K562 (cell line): ENCODE measurements around the gene ZNF12. TPM values are rescaled to one million over a fixed set of nuclear protein-coding genes. Genes with fewer than 3 reads are reported as not detected.

Experiments
- ATAC-seq: fragments of 200-7000 bp; cut with Tn5 transposase; 3 replicates; pipeline ENCODE4 v1.9.1; 2020; ENCODE audit warnings: moderate library complexity
- BruUV-seq: library from RNA; stranded (reverse); fragments of 400-500 nt; replicated peaks from 2 replicates; lab custom pipeline; 2021; lab: Mats Ljungman, UMichigan
- CTCF ChIA-PET: fragments of 300-600 bp; formaldehyde crosslinking; extraction: SDS; loops from one replicate; lab custom pipeline; 2021; ENCODE audit warnings: low intra/inter-chr PET ratio; lab: Yijun Ruan, JAX
- POLR2A ChIA-PET: fragments of 300-600, 350-650 bp; sonication (Branson Sonifier 250); formaldehyde crosslinking; extraction: SDS; loops from one replicate; lab custom pipeline; 2021; ENCODE audit warnings: antibody characterized with exemption, inconsistent platforms; lab: Yijun Ruan, JAX
- DNase-seq, 4 experiments: peaks; one replicate each; pipeline versions ENCODE4 v3.0.0 to v3.0.0-alpha.2; 2011 to 2018; ENCODE audit warnings: low spot score in 3 of 4, mixed read lengths in 3 of 4; ENCODE audit errors: extremely low read depth in 1 of 4
- FAIRE-seq: peaks from 2 replicates; lab custom pipeline; 2011; peaks lifted over from hg19 to GRCh38; lab: Jason Lieb, UNC
- H2AFZ ChIP-seq: 2 replicates; pipeline ENCODE4 v1.6.0; 2011; ENCODE audit warnings: low read depth, low read length, control low read depth, inconsistent platforms
- H3K27ac ChIP-seq: fragments of 200-600 bp; 3 replicates; pipeline ENCODE4 v1.8.0; 2011; ENCODE audit warnings: low read depth, mild to moderate bottlenecking, control low read depth, inconsistent platforms, low read length, moderate library complexity, mixed read lengths; ENCODE audit errors: extremely low read depth
- H3K27me3 ChIP-seq, 2 experiments: fragments of 300-600 bp in 1 of 2; 2 replicates in 1 of 2; 3 replicates in 1 of 2; pipeline versions ENCODE4 v1.6.0 to v1.8.0; 2011; ENCODE audit warnings: inconsistent platforms in 2 of 2, low read length in 2 of 2, mild to moderate bottlenecking in 1 of 2, mixed read lengths in 1 of 2, moderate library complexity in 1 of 2; ENCODE audit not compliant: control insufficient read depth in 2 of 2, insufficient read depth in 2 of 2
- H3K36me3 ChIP-seq: fragments of 300-600 bp; 3 replicates; pipeline ENCODE4 v1.8.0; 2011; ENCODE audit warnings: mild to moderate bottlenecking, low read length, inconsistent platforms; ENCODE audit not compliant: control insufficient read depth, insufficient read depth
- H3K4me1 ChIP-seq, 2 experiments: fragments of 200-600 bp in 1 of 2; replicated peaks in 1 of 2; 2 replicates in 1 of 2; 3 replicates in 1 of 2; pipeline versions ENCODE4 v1.5.1 to v1.8.0; 2011; ENCODE audit warnings: inconsistent platforms in 2 of 2, low read length in 2 of 2, mild to moderate bottlenecking in 1 of 2, mixed read lengths in 1 of 2, moderate library complexity in 1 of 2; ENCODE audit not compliant: control insufficient read depth in 2 of 2, insufficient read depth in 2 of 2
- H3K4me2 ChIP-seq: 2 replicates; pipeline ENCODE4 v1.6.1; 2011; ENCODE audit warnings: low read length, control low read depth, inconsistent platforms, mixed read lengths; ENCODE audit not compliant: insufficient read depth
- H3K4me3 ChIP-seq: fragments of 200-600 bp; sonication (generic), shearing (Covaris generic); 2 replicates; pipeline ENCODE4 v1.5.1; 2016; ENCODE audit warnings: control low read depth, inconsistent platforms
- H3K79me2 ChIP-seq: fragments of 200-600 bp; 3 replicates; pipeline ENCODE4 v1.8.0; 2011; ENCODE audit warnings: low read length, inconsistent platforms; ENCODE audit not compliant: control insufficient read depth, insufficient read depth
- H3K9ac ChIP-seq, 2 experiments: 2 replicates each; pipeline versions ENCODE4 v1.6.0 to v1.6.1; 2011; ENCODE audit warnings: low read depth in 2 of 2, low read length in 2 of 2, control low read depth in 1 of 2, inconsistent platforms in 1 of 2, mild to moderate bottlenecking in 1 of 2, mixed read lengths in 1 of 2; ENCODE audit not compliant: insufficient read depth in 1 of 2
- H3K9me1 ChIP-seq: one replicate; pipeline ENCODE4 v1.6.0; 2011; ENCODE audit warnings: inconsistent platforms, mild to moderate bottlenecking, low read length, moderate library complexity; ENCODE audit not compliant: control insufficient read depth, insufficient read depth
- H3K9me3 ChIP-seq: replicated peaks from 2 replicates; pipeline ENCODE4 v1.5.1; 2011; ENCODE audit warnings: low read depth, low read length, inconsistent platforms; ENCODE audit not compliant: control insufficient read depth, insufficient read depth
- H4K20me1 ChIP-seq: replicated peaks from 2 replicates; pipeline ENCODE4 v1.6.1; 2011; ENCODE audit warnings: low read length, inconsistent platforms, mixed read lengths; ENCODE audit not compliant: control insufficient read depth, insufficient read depth
- ASH1L ChIP-seq: fragments of 450-650 bp; IDR thresholded peaks from 2 replicates; pipeline ENCODE4 v1.6.1; 2018; ENCODE audit warnings: borderline replicate concordance, mild to moderate bottlenecking, low read depth; ENCODE audit not compliant: partially characterized antibody
- DMBX1 ChIP-seq: fragments of 250-450 bp; sonication (Bioruptor Pico); IDR thresholded peaks from 2 replicates; pipeline ENCODE4 v1.8.0; 2022; ENCODE audit warnings: inconsistent platforms, mild to moderate bottlenecking, moderate library complexity, borderline replicate concordance
- HCFC1 ChIP-seq: IDR thresholded peaks from 2 replicates; pipeline ENCODE4 v1.6.1; 2012; ENCODE audit warnings: low read depth, low read length, improper control_type of control experiment
- ZNF239 ChIP-seq: fragments of 250-450 bp; sonication (Bioruptor Pico); IDR thresholded peaks from 2 replicates; pipeline ENCODE4 v1.4.0; 2020; ENCODE audit warnings: mild to moderate bottlenecking
- ZNF347 ChIP-seq: fragments of 450-650 bp; formaldehyde crosslinking; IDR thresholded peaks from 2 replicates; pipeline ENCODE4 v1.4.0; 2020; ENCODE audit warnings: low read depth, mild to moderate bottlenecking, moderate library complexity
- ZNF41 ChIP-seq: fragments of 250-450 bp; sonication (Bioruptor Pico); conservative IDR thresholded peaks from 2 replicates; pipeline ENCODE4 v1.4.0; 2020; ENCODE audit warnings: mild to moderate bottlenecking
- ZNF695 ChIP-seq: fragments of 450-650 bp; formaldehyde crosslinking; IDR thresholded peaks from 2 replicates; pipeline ENCODE4 v1.4.0; 2020; ENCODE audit warnings: mild to moderate bottlenecking, moderate library complexity
- WGBS: fragments of 100-300 bp; shearing (Covaris generic); methylation state at CpG from one replicate; pipeline ENCODE4 v1.1.6; 2016; ENCODE audit warnings: low coverage, mixed read lengths; ENCODE audit not compliant: insufficient coverage; ENCODE audit errors: missing lambda C conversion rate; 5-methylcytosine and 5-hydroxymethylcytosine counted together
- in situ Hi-C: fragments of 300-500 bp; cut with MboI; formaldehyde crosslinking; loops from 4 replicates; pipeline ENCODE4 v1.15.0; 2018; ENCODE audit warnings: inconsistent platforms, mixed read lengths
- intact Hi-C: fragments of 100-400 bp; cut with micrococcal nuclease; formaldehyde crosslinking; loops from 2 replicates; pipeline ENCODE4 v1.14.2; 2022
- polyA plus RNA-seq, 8 experiments: library from polyadenylated mRNA; depleted of rRNA in 4 of 8; stranded (reverse) in 5 of 8; unstranded in 3 of 8; fragments of >200 nt; fragmentation: Nextera tagmentation in 2 of 8; fragmentation: Illumina TruSeq in 1 of 8; extraction: Ambion mirVana in 2 of 8; extraction: Trizol in 1 of 8; gene quantifications; 2 replicates each; pipeline versions ENCODE4 v1.2.1 to v1.2.3, GENCODE V29; 2011 to 2014; ENCODE audit warnings: inconsistent platforms in 1 of 8, missing spikeins in 1 of 8
- total RNA-seq, 7 experiments: library from RNA; depleted of rRNA in 6 of 7; stranded (reverse); fragments of >200 nt in 6 of 7; fragmentation: Illumina TruSeq in 2 of 7; extraction: Trizol in 2 of 7; gene quantifications; 2 replicates each; pipeline versions ENCODE4 v1.2.1 to v1.2.3, GENCODE V29; 2011 to 2021; ENCODE audit warnings: low replicate concordance in 1 of 7
- TF ChIP-seq, protein P1 (sequence below): conservative IDR thresholded peaks from 2 replicates; pipeline ENCODE4 v1.6.1; 2011; ENCODE audit warnings: low read depth, mild to moderate bottlenecking, low read length; ENCODE audit not compliant: control insufficient read depth
- TF ChIP-seq, protein P2 (sequence below): sonication (generic); formaldehyde crosslinking; IDR thresholded peaks from 2 replicates; pipeline ENCODE4 v1.9.0; 2022; ENCODE audit warnings: mild to moderate bottlenecking, missing genetic modification reagents
- TF ChIP-seq, protein P3 (sequence below): fragments of 450-650 bp; formaldehyde crosslinking; IDR thresholded peaks from 2 replicates; pipeline ENCODE4 v1.4.0; 2022; ENCODE audit warnings: missing genetic modification characterization
- TF ChIP-seq, protein P4 (sequence below): fragments of 250-450 bp; sonication (Bioruptor Pico); IDR thresholded peaks from 2 replicates; pipeline ENCODE4 v1.4.0; 2020; ENCODE audit warnings: borderline replicate concordance
- TF ChIP-seq, protein P5 (sequence below): sonication (generic); formaldehyde crosslinking; IDR thresholded peaks from 2 replicates; pipeline ENCODE4 v1.8.0; 2022; ENCODE audit warnings: mild to moderate bottlenecking, missing genetic modification reagents

ZNF12 gene
- total and polyA plus RNA-seq, 9 of the 15 experiments (the other 6 are each of a cell fraction or from before 2014, with no cell fraction given) = 5.8 to 32.3 (median 18.9) TPM

DNA sequence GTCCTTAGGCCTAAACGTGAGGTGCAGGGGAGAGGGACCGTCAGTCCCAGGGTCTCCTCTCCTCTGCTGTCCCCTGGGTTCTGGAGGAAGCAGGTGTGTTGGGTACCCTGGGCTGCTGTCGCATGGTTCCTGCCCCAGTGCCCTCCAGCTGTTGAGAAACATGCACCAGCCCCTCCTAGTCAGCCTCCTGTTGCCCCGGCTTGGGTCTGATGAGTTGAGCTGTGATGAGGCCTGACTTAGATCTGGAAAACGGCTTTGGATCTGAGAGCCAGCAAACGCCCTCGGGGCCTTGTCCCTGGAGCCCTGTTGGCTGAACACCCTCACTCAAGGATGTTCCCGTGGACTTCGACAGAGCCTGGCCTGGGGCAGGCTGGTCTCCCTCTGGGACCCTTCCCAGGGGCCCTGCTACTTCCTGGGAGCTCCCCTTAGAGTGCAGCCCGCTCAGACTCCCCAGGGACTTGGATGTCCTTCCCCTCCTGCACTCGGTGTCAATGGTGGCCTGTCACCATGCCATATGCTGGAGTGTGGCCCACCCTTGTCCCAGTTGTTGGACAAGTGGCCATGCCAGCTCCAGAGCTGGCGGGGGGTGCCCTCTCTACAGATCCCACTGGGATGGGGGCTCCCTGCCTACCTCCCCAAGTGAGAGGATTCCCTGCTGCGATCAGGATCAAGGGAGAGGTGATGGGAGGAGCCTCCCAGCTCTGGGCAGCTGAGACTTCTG lies 57.3 kb downstream of the ZNF12 start:
- DNase-seq (peak in 1 of 4 experiments; percentile 4), FAIRE-seq (no peak), ATAC-seq (no peak)
- Histone ChIP-seq H3K79me2 (0 out of 3 replicates have a peak, but pooled peaks cover 7% of the 10 kb centered on the region), H3K36me3 (peaks cover 84% of the 10 kb centered on the region; the same call in 2 of the 3 replicates), H3K9me1 (no peaks in the 10 kb centered on the region), H2AFZ (no peak overlapping the region), H3K4me2 (no peak overlapping the region), H3K9me3 (peaks cover 12% of the 10 kb centered on the region), H3K4me1 (no peaks in the 10 kb centered on the region), H4K20me1 (no peaks in the 10 kb centered on the region), H3K27me3 (no peaks in the 10 kb centered on the region), H3K27ac (no peak overlapping the region), H3K9ac (no peak overlapping the region), H3K4me3 (no peak overlapping the region)
- 97% methylated on average over 13 of the region's 13 CpGs for WGBS
- CTCF ChIA-PET = no interaction called here
- intact Hi-C loops = no loop called here
- in situ Hi-C loops = no loop called here
- BruUV-seq = no TSS peak
- POLR2A ChIA-PET = interaction anchor here (1.1 to 1.8 kb wide), 2 partner anchors 10 to 13 kb away, joined by 4 to 5 read pairs; no protein-coding TSS in a partner anchor
- TF ChIP-seq, protein P1, sequence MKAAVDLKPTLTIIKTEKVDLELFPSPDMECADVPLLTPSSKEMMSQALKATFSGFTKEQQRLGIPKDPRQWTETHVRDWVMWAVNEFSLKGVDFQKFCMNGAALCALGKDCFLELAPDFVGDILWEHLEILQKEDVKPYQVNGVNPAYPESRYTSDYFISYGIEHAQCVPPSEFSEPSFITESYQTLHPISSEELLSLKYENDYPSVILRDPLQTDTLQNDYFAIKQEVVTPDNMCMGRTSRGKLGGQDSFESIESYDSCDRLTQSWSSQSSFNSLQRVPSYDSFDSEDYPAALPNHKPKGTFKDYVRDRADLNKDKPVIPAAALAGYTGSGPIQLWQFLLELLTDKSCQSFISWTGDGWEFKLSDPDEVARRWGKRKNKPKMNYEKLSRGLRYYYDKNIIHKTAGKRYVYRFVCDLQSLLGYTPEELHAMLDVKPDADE = no peak
- TF ChIP-seq ASH1L (no peak), DMBX1 (no peak), ZNF347 (CRISPR knock-in tag) (no peak), HCFC1 (no peak), ZNF695 (CRISPR knock-in tag) (no peak), ZNF239 (CRISPR knock-in tag) (no peak), ZNF41 (CRISPR knock-in tag) (no peak)
- TF ChIP-seq, protein P2, sequence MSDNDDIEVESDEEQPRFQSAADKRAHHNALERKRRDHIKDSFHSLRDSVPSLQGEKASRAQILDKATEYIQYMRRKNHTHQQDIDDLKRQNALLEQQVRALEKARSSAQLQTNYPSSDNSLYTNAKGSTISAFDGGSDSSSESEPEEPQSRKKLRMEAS = no peak
- TF ChIP-seq, protein P3, sequence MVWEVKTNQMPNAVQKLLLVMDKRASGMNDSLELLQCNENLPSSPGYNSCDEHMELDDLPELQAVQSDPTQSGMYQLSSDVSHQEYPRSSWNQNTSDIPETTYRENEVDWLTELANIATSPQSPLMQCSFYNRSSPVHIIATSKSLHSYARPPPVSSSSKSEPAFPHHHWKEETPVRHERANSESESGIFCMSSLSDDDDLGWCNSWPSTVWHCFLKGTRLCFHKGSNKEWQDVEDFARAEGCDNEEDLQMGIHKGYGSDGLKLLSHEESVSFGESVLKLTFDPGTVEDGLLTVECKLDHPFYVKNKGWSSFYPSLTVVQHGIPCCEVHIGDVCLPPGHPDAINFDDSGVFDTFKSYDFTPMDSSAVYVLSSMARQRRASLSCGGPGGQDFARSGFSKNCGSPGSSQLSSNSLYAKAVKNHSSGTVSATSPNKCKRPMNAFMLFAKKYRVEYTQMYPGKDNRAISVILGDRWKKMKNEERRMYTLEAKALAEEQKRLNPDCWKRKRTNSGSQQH (CRISPR knock-in tag) = no peak
- TF ChIP-seq, protein P4, sequence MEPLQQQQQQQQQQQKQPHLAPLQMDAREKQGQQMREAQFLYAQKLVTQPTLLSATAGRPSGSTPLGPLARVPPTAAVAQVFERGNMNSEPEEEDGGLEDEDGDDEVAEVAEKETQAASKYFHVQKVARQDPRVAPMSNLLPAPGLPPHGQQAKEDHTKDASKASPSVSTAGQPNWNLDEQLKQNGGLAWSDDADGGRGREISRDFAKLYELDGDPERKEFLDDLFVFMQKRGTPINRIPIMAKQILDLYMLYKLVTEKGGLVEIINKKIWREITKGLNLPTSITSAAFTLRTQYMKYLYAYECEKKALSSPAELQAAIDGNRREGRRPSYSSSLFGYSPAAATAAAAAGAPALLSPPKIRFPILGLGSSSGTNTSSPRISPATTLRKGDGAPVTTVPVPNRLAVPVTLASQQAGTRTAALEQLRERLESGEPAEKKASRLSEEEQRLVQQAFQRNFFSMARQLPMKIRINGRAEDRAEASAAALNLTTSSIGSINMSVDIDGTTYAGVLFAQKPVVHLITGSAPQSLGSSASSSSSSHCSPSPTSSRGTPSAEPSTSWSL (CRISPR knock-in tag) = no peak
- TF ChIP-seq, protein P5, sequence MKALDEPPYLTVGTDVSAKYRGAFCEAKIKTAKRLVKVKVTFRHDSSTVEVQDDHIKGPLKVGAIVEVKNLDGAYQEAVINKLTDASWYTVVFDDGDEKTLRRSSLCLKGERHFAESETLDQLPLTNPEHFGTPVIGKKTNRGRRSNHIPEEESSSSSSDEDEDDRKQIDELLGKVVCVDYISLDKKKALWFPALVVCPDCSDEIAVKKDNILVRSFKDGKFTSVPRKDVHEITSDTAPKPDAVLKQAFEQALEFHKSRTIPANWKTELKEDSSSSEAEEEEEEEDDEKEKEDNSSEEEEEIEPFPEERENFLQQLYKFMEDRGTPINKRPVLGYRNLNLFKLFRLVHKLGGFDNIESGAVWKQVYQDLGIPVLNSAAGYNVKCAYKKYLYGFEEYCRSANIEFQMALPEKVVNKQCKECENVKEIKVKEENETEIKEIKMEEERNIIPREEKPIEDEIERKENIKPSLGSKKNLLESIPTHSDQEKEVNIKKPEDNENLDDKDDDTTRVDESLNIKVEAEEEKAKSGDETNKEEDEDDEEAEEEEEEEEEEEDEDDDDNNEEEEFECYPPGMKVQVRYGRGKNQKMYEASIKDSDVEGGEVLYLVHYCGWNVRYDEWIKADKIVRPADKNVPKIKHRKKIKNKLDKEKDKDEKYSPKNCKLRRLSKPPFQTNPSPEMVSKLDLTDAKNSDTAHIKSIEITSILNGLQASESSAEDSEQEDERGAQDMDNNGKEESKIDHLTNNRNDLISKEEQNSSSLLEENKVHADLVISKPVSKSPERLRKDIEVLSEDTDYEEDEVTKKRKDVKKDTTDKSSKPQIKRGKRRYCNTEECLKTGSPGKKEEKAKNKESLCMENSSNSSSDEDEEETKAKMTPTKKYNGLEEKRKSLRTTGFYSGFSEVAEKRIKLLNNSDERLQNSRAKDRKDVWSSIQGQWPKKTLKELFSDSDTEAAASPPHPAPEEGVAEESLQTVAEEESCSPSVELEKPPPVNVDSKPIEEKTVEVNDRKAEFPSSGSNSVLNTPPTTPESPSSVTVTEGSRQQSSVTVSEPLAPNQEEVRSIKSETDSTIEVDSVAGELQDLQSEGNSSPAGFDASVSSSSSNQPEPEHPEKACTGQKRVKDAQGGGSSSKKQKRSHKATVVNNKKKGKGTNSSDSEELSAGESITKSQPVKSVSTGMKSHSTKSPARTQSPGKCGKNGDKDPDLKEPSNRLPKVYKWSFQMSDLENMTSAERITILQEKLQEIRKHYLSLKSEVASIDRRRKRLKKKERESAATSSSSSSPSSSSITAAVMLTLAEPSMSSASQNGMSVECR = no peak
